Suppressor macrophage treated with lipopolysaccharide for 1 hour (primary cell): ENCODE data around the gene CD48.
"Not testable (repeated sequence)": the region's sequence is repeated elsewhere in the genome, so short reads cannot be mapped to it uniquely, and the experiment has no call there.

Experiments used
- DNase-seq, 3 donors: peaks; one replicate each; pipeline ENCODE4 v3.0.0-alpha.2; 2020 to 2022

Gene CD48

GRCh38 chr1:160741612-160742348, 30.2 kb upstream of the CD48 start:
- DNase-seq, result peak; percentile 37 to 57 (median 55)

- DNase-seq, result peak; percentile 21 to 37 (median 28)
Observed at GRCh38 chr1:160741092-160741501, 29.5 kb upstream of the CD48 start.

DNA sequence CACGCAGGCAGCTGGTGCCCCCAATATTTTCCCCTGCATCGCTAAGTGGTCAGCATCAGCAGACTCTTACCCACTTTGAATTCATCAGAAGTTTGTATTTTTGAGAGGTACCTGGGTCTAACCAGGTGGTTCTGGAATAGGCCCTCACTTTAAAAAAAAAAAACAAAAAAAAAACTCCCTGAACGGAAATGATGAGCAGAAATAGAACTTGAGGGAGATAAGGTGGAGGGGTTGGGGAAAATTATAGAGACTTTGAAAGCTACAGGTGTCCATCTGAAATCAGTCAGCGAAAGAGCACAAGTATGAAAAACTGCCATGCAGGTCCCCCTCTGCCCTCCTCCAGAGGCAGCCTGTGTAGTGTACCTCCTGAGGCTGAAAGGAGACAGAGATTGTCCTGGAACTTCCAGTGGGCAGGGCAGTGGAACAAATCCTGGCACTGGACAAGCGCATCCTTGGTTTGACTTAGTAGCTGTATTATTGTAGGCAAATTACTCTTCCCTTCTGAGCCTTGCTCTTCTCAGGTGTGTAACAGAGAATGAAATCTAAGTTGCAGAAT, 28.6 kb upstream of the CD48 start:
- DNase-seq, result peak in 2 of 3 donors; percentile 29 to 45

DNA sequence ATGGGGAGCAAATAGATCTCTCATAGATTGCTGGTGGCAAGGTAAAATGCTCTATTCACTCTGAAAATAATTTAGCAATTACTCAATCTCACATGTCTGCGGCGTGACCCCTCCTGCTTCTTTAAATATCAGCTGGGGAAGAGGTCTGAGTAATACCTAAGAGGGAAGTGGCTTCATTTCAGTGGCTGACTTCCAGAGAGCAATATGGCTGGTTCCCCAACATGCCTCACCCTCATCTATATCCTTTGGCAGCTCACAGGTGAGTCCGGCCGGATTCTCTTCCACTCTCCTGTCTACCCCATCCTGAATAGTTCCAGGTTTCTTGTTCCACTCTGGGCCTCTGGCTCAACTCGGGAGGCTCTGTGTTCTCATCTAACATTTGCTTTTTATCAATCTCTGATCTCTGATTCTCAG, 27.5 kb upstream of the CD48 start, which contains the start of gene SLAMF7:
Gene SLAMF7, plus strand, starts transcription at position 150 of the 414 bp plus-strand sequence. Its CDS starts 55 bp downstream, at position 205.
- peak; percentile 89 to 95 (median 93) for DNase-seq

DNA sequence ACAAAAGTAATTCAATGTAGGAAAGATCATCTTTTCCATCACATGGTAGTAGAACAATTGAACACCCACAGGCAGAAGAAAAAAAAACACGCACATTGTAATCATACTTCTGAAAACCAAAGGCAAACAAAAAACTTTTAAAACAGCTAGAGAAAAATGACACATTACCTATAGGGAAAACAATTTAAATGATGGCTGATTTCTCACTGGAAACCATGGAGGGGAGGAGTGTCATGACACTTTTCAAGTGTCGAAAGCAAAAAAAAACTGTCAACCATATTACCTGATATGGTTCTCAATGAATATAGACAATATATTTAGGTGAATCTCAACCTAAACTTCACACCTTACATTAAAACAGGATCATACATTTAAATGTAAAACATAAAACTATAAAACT, 26.6 kb upstream of the CD48 start:
- peak in 1 of 3 donors; percentile 47 for DNase-seq

- peak; percentile 40 to 88 (median 58) for DNase-seq
Observed at GRCh38 chr1:160734301-160734700, 22.7 kb upstream of the CD48 start.

- DNase-seq, result peak; percentile 70 to 95 (median 79)
Observed at GRCh38 chr1:160733898-160734297, 22.3 kb upstream of the CD48 start.

- peak; percentile 87 to 96 (median 93) for DNase-seq
Observed at GRCh38 chr1:160731990-160732389, 20.4 kb upstream of the CD48 start.

GRCh38 chr1:160731564-160731963, 19.9 kb upstream of the CD48 start:
- not testable (repeated sequence) for DNase-seq

DNA sequence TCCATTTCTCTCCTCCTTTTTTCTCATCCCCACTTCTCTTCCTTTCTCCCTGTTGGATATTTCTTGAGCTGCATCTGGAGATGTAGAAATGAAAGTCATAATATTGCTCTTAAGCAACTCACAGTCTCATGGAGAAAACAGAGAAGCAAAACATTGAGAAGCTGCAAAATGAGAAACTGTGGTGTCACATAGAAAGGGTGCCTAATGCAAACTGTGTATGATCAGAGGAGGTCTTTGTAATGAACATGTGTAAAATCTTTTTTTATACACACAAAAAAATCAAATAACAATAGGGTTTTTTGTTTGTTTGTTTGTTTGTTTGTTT, 15.7 kb upstream of the CD48 start:
- peak; percentile 41 to 74 (median 58) for DNase-seq

DNA sequence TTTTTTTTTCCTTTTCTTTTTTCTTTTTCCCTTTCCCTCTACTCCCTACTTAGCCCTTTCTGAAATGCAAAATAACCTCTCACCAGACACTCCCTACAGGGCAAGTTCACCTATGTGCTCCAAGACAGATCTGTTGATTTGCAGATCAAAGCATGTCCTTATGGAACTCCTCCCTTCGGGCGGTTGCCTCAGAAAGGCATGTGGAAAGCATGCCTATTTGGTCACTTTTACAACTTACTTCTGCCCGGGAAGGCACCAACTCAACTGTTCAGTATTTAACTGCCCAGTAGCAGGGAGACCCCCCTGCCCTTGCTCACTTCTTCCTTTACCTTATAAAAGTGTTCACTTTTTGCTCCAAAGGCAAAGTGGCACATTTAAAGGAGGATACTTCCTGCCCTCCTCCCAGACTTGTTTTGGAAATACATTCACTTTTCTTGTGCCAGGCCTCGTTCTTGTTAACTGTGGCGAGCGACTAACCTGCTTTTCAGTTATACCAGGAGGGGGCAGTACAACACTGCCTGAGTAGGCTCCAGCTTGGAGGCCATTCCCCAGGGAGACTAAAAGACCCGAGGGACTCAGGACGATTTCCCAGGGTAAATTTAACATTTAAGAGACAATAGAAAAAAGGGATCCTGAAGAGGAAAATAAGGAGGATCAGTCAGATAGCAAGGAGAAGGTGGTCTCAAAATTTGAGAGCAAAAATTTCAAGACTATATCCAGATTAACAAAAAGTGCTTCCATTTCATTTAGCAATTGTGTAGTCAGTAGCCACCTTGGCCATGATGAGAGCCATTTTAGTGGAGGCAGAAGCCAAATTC, 15.1 kb upstream of the CD48 start:
- DNase-seq, result peak; percentile 90 to 93 (median 92)

DNA sequence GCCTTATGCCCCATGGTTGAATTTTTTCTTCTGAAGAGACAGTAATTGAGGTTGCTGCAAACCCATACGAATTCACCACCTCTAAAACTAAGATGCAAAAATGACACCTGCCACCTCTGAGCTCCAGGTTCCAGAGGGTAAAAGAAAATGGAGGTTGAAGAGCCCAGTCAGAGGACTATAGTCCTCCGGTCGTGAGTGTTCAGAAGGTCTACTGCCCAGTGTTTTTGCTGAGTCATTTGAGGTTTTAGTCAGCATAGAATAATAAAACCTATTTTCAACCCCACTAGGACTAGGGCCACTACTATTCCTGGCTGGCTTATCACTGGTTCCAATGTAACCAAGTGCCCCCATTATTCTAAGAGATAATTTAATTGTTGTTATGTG, 14.5 kb upstream of the CD48 start:
- peak; percentile 43 to 70 (median 64) for DNase-seq

- DNase-seq, result no peak
Observed at GRCh38 chr1:160724465-160725242, 13.0 kb upstream of the CD48 start.

DNA sequence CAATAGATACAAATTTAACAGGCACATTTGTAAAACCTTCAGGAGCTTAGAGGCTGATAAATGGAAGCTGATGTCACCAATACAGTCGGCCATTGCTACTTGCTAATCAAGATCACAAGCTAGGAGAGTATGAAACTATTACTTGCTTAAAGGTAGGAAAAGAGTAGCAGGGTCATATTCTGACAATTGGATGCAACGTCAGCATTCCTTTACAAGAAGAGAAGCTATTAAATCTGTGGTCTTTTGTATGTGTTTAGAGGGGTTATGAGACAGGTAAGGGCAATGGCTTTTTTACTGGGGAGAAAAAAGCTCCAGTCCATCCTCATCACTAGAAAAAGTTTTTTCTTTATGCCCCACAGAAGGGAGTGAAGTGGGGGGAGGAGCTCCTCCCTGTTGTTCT, 11.7 kb upstream of the CD48 start:
- DNase-seq, result no peak

DNA sequence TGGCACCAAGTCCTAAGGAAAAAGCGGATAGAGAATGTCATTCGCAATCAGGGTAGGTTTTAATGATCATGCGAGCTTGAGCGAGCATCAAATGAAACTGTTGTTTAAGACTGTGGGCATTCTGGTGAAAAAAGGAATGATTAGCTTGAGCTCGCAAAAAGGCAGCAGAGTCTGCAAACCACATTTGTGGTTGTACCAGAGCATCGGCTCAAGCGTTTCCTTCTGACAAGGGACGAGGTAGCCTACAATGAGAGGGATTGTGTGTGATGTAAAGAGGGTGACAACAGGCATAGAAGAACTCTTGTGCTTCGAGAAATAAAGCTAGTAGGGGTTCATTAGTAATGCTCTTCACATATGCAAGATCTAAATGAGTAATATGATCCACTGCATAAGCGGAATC, 11.1 kb upstream of the CD48 start:
- DNase-seq, result peak in 1 of 3 donors; percentile 44

DNA sequence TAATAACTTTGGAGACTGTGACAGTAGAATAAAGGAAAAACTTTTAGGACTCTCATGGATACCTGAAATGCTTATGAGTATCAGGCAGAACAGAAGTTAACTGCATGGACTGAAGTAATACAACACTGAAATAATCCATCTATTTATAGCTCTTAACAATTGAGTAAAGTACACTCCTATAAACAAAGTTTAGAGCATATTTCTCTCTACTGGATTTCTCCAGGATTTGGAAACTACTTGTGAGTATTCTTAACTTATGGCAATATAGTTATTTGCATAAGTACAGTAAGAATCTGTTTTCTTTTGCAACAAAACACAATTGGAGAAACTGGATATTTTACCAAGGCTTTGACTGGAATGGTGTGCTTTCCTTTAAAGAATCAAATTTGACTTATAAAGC, 9.9 kb upstream of the CD48 start:
- peak in 2 of 3 donors; percentile 58 to 72 for DNase-seq

DNA sequence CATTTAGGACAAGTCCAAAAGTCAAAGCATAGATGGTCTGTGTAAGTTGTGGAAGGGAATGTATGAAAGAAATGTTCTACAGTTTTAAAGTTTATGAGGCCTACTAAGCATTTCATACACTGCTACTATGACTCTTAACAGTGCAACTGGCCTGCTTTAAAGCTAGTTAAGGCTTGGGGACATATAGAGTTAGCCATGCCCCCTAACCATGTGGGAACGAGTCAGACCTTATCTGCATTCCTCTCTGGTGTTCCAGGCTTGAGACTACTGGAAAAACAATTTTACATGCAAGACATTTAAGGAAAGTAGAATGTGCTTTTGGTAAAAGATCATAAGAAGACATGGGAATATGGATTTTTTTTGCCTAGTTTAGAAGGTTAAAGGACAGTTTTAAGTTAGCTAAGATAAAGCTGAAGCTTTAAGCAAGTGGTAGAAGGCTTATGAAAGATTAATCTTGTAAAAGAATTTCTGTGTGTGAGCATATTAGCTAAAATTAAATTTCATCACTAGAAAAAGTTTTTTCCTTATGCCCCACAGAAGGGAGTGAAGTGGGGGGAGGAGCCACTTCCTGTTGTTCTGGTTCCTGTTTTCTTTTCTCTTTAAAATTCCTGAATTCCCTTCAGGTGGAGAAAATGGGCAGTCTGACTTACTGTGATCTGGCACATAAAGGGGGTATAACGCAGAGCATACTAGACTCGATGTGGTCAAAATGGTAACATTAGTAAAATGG, 8.9 kb upstream of the CD48 start:
- peak; percentile 52 to 58 (median 53) for DNase-seq

- DNase-seq, result peak in 2 of 3 donors; percentile 42 to 54
Observed at GRCh38 chr1:160718210-160718609, 6.6 kb upstream of the CD48 start.

DNA sequence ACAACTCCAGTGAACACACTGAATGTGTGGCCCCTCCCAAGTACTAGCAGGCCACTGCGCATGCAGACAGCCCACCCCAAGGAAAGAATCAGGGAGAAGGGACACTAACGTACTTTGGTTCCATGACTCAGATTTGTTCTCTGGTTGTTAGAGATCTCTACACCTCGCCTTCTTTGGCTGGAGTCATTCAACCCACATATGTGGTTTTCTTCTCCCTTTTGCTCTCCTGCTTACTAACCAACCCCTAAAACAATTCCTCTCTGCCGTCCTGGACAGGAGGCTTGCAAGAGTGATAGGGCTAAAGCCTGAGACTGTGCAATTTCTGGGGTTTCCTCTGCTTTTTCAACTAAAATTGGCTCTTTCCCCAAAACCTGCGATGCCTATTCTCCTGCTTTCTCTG, 5.7 kb upstream of the CD48 start:
- peak in 2 of 3 donors; percentile 65 to 71 for DNase-seq

DNA sequence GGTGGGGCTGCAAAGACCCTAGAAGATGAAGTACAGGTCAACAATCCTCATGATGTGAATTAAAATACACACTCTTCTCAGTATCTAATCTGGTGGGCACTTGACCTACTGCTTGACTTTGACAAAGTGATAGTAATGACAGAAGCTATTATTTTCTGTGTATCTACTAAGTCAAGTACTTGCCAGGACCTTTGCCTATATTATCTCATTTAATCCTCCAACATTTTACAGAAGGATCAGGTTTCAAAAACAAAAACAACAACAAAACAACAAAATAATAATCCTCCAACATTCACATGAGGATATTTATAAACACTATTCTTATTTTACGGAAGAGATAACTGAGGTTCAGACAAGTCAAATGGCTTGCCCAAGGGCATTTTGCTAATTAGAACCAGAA, 4.4 kb upstream of the CD48 start:
- DNase-seq, result no peak

DNA sequence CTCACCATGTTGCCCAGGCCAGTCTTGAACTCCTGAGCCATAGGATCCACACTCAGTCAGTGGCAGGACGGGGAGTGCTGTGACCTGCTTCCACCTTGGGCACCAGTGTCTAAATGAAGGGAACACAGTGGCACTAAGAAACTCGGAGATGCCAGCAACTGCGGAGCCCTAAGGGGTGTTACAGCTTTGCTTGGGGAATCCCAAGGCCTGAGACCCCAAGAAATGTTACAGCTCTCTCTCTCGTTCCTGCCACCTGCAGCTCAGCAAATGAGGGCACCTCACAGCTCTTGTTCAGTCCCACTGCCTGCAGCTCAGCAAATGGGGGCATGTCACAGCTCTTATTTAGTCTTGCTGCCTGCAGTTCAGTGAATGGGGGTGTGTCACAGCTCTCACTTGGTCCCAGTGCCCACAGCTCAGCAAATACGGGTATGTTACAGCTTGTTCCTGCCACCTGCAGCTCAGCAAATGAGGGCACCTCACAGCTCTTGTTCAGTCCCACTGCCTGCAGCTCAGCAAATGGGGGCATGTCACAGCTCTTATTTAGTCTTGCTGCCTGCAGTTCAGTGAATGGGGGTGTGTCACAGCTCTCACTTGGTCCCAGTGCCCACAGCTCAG, 2.5 kb upstream of the CD48 start:
- not testable (repeated sequence) for DNase-seq

DNA sequence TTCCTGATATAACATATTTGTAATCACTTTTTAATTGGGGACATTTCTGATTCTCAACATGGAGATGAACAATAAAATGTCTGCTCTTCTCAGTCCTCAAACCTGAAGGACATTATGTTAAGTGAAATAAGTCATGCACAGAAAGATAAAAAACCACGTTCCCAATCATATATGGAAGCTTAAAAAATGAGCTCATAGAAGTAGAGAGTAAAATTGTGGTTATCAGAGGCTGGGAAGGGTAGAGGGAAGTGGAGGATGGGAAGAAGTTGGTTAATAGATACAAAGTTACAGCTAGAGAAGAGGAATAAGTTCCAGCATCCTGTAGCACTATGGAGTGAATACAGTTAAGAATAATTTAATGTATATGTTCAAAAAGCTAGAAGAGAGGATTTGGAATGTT, 1.5 kb upstream of the CD48 start:
- peak in 2 of 3 donors; percentile 58 to 69 for DNase-seq
